ENCODE results near the gene L3MBTL4. TPM values are rescaled to one million over a fixed set of nuclear protein-coding genes. Genes with fewer than 3 reads are reported as not detected.
A peak's percentile ranks its signal among the peaks of the same experiment; 100 is the strongest.
"Not testable (repeated sequence)": the region's sequence is repeated elsewhere in the genome, so short reads cannot be mapped to it uniquely, and the experiment has no call there.

Gene L3MBTL4
- total RNA-seq, 1 donor, result 8.1 TPM

- DNase-seq (ENCODE audit: low read depth in 2 of 3, low spot score in 2 of 3), result peak in 1 of 3 donors; percentile 26
Observed at GRCh38 chr18:6315517-6316331, 99.0 kb downstream of the L3MBTL4 start.

- no peak for DNase-seq (ENCODE audit: low read depth in 2 of 3, low spot score in 2 of 3)
Observed at GRCh38 chr18:6313415-6313814, 101.3 kb downstream of the L3MBTL4 start.

DNA sequence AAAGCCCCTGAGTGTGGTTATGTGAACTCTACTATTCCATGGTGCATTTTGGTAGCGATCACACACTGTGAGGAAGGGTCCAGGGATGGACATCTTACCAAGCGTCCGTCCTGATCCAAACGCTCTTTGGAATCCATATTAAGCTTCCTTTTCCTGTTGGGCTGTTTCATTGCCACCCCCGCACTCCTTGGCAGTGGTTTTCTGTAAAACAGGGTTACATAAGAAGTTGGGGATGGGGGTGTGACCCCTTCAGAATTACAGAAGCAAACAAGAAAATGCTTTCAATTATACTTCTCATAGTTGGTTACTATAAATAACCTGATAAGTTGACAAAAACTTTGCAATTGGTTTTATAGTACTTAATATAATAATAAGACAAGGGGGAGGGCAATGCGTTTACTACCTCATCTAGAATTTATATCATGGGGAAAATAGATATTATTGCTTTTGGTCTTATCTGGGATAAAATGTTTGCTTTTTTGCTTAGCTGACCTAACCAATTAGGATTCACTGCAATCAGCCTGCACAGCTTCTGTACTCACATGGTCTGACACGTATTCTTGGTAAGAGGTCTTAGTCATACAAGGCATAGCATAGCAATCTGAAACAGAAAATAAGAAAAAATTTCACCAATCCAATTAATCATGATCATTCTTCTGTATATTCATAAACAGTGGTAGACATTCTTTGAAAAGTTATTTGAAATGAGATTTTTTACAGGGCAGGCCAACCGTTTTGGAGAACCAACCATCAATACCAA lies 103.1 kb downstream of the L3MBTL4 start:
- DNase-seq (ENCODE audit: low read depth in 2 of 3, low spot score in 2 of 3), result no peak

DNA sequence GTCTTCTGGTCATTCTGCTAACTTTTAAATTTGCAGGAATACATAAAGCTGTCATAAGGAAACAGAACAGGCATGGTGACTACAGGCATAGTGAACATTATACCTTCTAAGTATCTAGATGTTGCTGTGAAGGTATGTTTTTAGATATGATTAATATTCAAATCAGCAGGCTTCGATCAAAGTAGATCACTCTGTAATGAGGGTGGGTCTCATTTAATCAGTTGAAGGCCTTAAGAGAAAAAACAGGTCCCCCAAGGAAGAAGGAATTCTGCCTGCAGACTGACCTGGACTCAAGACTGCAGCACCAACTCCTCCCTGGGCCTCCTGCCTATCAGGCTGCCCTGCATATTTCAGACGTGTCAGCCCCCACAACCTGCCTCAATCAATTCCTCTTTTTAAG lies 104.0 kb downstream of the L3MBTL4 start:
- DNase-seq (ENCODE audit: low read depth in 2 of 3, low spot score in 2 of 3), result no peak

DNA sequence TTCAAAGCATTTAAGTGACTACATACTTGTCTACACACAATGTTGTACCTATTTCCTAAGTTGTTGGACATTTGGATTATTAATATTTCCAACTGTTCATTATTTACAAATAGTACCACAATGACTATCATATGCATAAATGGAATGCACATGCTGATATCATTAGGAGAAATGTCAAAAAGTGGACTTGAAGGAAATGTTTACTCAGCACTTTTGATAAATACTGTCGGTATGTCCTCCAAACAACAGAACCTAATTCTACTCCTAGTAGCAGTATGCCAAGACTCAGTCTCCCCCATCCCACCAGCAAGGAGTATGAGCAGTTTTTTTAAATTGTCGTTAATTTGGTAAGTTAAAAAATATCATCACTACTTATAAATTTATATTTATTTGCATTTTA lies 116.8 kb downstream of the L3MBTL4 start:
- no peak for DNase-seq (ENCODE audit: low read depth in 2 of 3, low spot score in 2 of 3)

- peak in 2 of 3 donors; percentile 61 to 71 for DNase-seq (ENCODE audit: low read depth in 2 of 3, low spot score in 2 of 3)
Observed at GRCh38 chr18:6294148-6294784, 120.4 kb downstream of the L3MBTL4 start.

GRCh38 chr18:6289843-6290242 lies 124.9 kb downstream of the L3MBTL4 start:
- no peak for DNase-seq (ENCODE audit: low read depth in 2 of 3, low spot score in 2 of 3)

DNA sequence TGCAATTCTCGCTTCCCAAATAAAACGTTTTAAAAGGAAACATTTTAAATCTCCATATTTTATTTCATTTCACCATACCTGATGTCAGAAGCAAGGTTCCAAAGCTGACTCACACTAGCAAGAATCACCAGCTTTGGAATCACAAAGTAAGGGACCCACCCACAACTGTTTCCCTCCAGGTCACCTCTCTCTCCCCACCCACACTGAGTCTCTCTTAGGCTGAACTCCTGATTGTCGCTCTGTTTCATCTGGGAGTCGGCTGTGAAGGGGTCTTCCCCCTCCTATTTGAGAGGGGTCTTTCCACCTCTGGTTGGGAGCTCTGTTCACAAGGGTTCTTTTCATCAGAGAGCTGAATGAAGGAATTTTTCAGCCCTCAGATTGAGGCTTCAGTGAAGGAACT lies 128.1 kb downstream of the L3MBTL4 start:
- DNase-seq (ENCODE audit: low read depth in 2 of 3, low spot score in 2 of 3), result no peak

GRCh38 chr18:6284761-6285160 lies 129.9 kb downstream of the L3MBTL4 start:
- no peak for DNase-seq (ENCODE audit: low read depth in 2 of 3, low spot score in 2 of 3)

DNA sequence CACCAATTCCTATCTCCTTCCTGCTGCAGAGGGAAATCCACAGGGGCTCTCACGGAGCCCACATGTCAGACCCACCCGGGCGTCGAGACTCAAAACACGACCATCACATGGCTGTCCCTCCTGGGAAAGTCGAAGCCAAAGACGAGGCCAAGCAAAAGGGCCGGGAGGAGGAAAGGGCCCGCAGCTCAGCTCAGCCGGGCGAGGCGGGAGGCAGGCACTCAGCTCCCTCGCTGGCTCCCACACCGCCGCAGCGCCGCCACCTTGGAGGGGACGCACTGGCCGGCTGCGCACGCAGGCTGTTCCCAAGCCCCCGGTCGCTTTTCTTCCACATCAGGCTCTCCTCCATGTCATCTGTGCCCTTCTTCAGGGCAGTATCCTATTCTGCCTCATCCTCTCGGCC lies 130.4 kb downstream of the L3MBTL4 start:
- DNase-seq (ENCODE audit: low read depth in 2 of 3, low spot score in 2 of 3), result no peak

- no peak for DNase-seq (ENCODE audit: low read depth in 2 of 3, low spot score in 2 of 3)
Observed at GRCh38 chr18:6281874-6282273, 132.8 kb downstream of the L3MBTL4 start.

- no peak for DNase-seq (ENCODE audit: low read depth in 2 of 3, low spot score in 2 of 3)
Observed at GRCh38 chr18:6280211-6280743, 134.4 kb downstream of the L3MBTL4 start.

DNA sequence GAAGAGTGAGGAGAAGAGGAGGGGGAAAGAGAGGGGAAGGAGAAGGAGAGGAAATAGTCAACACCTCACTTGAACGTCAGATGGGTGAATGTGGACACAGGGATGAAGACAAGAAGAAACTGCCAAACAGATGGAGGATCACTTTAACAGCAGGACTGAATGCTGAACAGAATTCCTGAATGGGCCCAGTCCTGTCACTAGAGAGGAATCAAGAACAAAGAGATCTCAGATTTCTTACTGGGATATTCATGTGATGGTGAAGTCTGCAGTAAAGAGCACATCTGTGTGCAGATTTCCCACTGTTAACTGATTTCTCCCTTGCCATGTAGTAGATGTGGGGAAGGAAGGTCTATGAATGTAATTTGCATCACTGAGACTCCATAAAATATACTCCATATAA lies 135.4 kb downstream of the L3MBTL4 start:
- DNase-seq (ENCODE audit: low read depth in 2 of 3, low spot score in 2 of 3), result no peak

DNA sequence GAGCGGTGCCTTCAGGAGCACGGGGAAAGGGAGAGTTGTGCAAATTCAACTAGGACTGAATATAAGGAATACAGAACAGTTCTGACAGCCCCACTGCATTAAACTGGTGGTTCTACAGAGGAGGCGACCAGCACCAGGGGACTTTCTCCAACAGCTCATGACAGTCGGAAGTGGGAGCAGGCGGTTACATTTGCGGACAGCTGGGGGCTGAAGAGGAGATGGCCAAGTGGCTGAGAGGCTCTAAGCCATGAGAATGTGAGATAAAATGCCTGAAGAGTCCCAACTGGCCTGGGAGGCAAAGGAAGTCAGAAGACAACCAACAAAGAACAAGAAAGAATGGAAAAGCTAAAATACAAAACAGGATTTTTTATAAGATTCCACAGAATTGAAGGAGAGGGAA lies 141.3 kb downstream of the L3MBTL4 start:
- DNase-seq (ENCODE audit: low read depth in 2 of 3, low spot score in 2 of 3), result no peak

- DNase-seq (ENCODE audit: low read depth in 2 of 3, low spot score in 2 of 3), result not testable (repeated sequence)
Observed at GRCh38 chr18:6272144-6272543, 142.6 kb downstream of the L3MBTL4 start.

DNA sequence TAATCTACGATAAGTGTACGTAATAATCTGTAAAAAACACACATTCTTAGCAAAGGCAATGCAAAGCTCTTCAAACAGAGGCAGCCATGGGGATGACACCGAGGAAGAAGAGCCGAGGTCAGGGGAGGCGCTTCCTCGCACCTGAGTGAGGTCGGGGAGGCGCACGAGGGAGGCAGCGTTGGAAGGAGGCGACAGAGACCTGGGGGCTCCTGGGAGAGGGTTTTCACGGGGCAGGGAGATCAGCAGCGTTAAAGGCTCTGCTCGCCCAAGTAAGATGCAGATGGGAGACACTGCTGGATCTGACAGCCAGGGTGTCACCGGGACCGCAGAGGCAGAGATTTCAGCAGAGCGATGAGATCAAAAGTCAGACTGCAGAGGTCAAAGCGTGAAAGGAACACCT lies 143.1 kb downstream of the L3MBTL4 start:
- no peak for DNase-seq (ENCODE audit: low read depth in 2 of 3, low spot score in 2 of 3)

GRCh38 chr18:6270771-6271216 lies 143.9 kb downstream of the L3MBTL4 start:
- peak in 1 of 3 donors; percentile 10 for DNase-seq (ENCODE audit: low read depth in 2 of 3, low spot score in 2 of 3)

DNA sequence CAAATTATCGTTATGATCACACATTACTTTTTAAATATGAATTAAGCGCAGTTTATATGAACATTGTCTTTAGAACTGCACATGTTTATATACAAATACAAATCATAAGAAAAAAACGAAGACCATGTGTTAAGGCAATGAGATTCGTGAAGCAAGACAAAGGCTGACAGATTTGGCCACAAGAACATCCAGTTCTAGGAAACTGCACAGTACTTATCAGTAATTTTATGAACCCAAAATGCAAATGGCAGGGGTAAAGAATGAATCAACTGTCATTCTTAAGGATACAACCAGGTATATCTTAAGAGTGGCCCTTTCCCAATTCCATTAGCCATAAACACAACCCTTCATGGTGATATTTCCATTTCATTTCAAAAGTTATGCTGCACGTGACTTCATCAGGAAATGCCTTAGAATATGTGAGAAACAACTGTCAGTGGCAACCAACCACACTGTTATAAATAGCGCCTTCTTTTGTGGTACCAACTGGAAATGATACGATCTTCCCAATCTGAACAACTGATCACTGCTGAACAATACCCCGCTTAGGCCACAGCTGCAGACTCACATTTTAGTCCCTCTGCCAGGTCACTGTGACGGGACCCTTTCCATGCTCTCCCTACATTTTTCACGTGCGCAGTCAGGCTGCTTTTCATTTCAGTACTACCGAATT lies 144.9 kb downstream of the L3MBTL4 start:
- DNase-seq (ENCODE audit: low read depth in 2 of 3, low spot score in 2 of 3), result peak in 1 of 3 donors; percentile 8

- no peak for DNase-seq (ENCODE audit: low read depth in 2 of 3, low spot score in 2 of 3)
Observed at GRCh38 chr18:6266212-6266611, 148.5 kb downstream of the L3MBTL4 start.

- no peak for DNase-seq (ENCODE audit: low read depth in 2 of 3, low spot score in 2 of 3)
Observed at GRCh38 chr18:6261938-6262337, 152.8 kb downstream of the L3MBTL4 start.

- DNase-seq (ENCODE audit: low read depth in 2 of 3, low spot score in 2 of 3), result not testable (repeated sequence)
Observed at GRCh38 chr18:6259324-6259723, 155.4 kb downstream of the L3MBTL4 start.

Measured in hematopoietic multipotent progenitor cell (in vitro differentiated cells).